WERI-Rb-1 (cell line): ENCODE results near the gene CHDH.

Experiments used
- DNase-seq: peaks from one replicate; pipeline ENCODE4 v3.0.0-alpha.2; 2020
- H3K27ac ChIP-seq: fragments of 250-450 bp; sonication (Bioruptor Pico); 2 replicates; pipeline ENCODE4 v1.5.1; 2020; ENCODE audit warnings: mild to moderate bottlenecking, moderate library complexity
- H3K27me3 ChIP-seq: fragments of 250-450 bp; sonication (Bioruptor Pico); 2 replicates; pipeline ENCODE4 v1.5.1; 2021; ENCODE audit warnings: mild to moderate bottlenecking, low read depth, moderate library complexity; ENCODE audit not compliant: insufficient read depth, severe bottlenecking
- H3K36me3 ChIP-seq: fragments of 250-450 bp; sonication (Bioruptor Pico); 2 replicates; pipeline ENCODE4 v1.5.1; 2020; ENCODE audit warnings: mild to moderate bottlenecking, moderate library complexity
- H3K4me3 ChIP-seq: 2 replicates; pipeline ENCODE4 v1.5.1; 2011; ENCODE audit warnings: low read depth, mild to moderate bottlenecking, control low read depth, low read length
- H3K9me3 ChIP-seq: fragments of 250-450 bp; sonication (Bioruptor Pico); 2 replicates; pipeline ENCODE4 v1.5.1; 2021; ENCODE audit warnings: mild to moderate bottlenecking, moderate library complexity; ENCODE audit not compliant: severe bottlenecking
- CTCF ChIP-seq: IDR thresholded peaks from 2 replicates; pipeline ENCODE4 v1.5.1; 2011; ENCODE audit warnings: low read depth, mild to moderate bottlenecking, control low read depth, inconsistent platforms, low read length

Gene CHDH

GRCh38 chr3:53845881-53846133, 412 bp downstream of the CHDH start:
- no peaks in the 10 kb centered on the region for H3K36me3 ChIP-seq
- H3K9me3 ChIP-seq = peaks cover 4% of the 10 kb centered on the region
- DNase-seq = no peak
- H3K27ac ChIP-seq = no peak overlapping the region
- TF ChIP-seq CTCF = no peak
- peak overlapping the region; percentile 49 for H3K4me3 ChIP-seq
- H3K27me3 ChIP-seq = no peaks in the 10 kb centered on the region

DNA sequence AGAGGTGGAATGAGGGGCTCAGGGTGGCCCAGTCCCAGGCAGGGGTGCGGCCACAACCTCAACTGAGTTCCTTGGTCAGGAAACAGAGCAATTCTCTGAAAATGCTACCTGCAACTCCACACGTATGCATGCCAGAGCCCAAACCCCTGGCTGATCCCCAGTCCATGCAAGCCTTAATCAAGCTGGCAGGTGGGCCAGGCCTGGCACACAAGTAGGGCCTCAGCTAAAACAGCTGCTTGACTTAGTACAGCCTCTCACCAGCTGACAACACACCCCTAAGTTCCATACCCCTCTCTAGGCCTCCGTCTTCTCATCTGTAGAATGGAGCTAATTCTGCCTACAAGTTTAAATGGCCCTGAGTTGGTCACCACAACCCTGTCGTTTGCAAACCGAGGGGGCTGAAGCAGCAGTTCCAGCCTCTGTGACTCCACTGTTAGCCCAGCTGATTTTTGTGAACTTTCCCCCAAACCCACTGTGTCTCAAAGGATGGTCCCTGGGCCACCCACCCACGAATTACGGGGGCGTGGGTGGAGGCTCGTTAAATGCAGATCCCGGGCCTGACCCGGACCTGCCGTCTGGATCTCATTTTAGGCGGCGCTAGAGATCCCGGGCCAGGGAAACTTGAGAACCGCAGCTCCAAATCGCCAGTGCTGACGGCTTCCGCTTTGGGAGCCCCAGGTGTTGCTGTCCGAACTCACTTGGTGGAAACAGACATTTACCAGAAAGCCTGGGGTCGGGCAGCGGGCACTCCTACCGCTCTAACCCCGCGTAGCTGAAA, 927 bp downstream of the CHDH start:
- Histone ChIP-seq H3K4me3 (peak overlapping the region; percentile 49), H3K36me3 (no peaks in the 10 kb centered on the region), H3K9me3 (peaks cover 4% of the 10 kb centered on the region), H3K27ac (no peak overlapping the region), H3K27me3 (no peaks in the 10 kb centered on the region)
- DNase-seq = peak; percentile 39
- 0 out of 2 replicates have a peak, but pooled peaks have one; percentile 21 for TF ChIP-seq CTCF

- no peaks in the 10 kb centered on the region for H3K27me3 ChIP-seq
- no peak for TF ChIP-seq CTCF
- H3K27ac ChIP-seq = no peak overlapping the region
- peaks cover 4% of the 10 kb centered on the region for H3K9me3 ChIP-seq
- no peak overlapping the region for H3K4me3 ChIP-seq
- no peaks in the 10 kb centered on the region for H3K36me3 ChIP-seq
- no peak for DNase-seq
Observed at GRCh38 chr3:53844262-53845102, 1.7 kb downstream of the CHDH start.

DNA sequence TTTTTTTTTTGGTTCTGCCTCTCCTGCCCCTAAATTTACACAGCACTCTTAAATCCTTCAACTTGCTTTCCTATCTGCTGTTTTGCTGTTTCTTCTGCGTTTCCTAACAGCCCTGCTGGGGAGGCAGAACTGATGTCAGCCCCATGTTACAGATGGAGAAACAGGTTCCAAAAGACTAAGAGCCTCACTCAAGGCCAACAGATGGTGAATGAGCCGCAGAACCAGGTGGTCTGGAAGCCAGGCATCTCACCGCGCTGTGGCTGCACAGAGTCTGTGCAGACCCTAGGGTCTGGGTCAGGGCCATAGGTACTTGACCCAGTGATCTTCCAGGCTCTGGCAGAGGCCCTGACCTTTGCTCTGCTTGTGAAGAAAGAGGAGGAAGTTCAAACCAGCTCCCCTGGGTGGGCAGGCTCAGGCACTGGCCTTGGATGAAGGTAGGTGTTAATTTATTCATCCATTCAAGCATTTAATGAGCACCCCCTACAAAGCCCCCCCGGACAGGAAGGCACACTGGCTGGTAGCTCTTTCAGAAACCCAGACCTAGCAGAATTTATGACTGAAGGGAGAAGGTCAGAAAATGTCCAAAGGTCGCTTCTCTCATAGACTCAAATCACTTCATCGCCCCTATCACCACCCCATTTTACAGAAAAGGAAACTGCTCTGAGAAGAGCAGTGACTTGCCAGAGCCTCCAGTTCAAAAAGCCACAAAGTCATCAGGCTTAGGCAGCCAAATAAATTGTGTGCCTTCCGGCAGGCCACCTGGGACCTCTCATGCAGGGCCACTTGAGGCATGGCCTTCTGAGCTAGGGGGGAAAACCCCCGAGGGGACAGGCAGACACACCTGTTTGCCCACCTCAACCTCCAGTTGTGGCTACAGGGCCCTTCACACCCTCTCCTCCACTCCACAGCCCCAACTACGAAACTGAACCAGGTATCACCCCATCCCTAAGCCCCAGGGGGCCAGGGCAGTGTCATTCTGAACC, 2.7 kb downstream of the CHDH start:
- H3K27ac ChIP-seq = no peak overlapping the region
- peak; percentile 47 for DNase-seq
- H3K9me3 ChIP-seq = peaks cover 4% of the 10 kb centered on the region
- no peaks in the 10 kb centered on the region for H3K27me3 ChIP-seq
- no peak overlapping the region for H3K4me3 ChIP-seq
- H3K36me3 ChIP-seq = no peaks in the 10 kb centered on the region
- TF ChIP-seq CTCF = no peak

GRCh38 chr3:53842436-53843194, 3.6 kb downstream of the CHDH start:
- Histone ChIP-seq H3K4me3 (no peak overlapping the region), H3K9me3 (peaks cover 4% of the 10 kb centered on the region), H3K27ac (peak overlapping the region; percentile 48), H3K36me3 (no peaks in the 10 kb centered on the region), H3K27me3 (no peaks in the 10 kb centered on the region)
- DNase-seq = no peak
- no peak for TF ChIP-seq CTCF
